ENCODE data around the gene MGMT. TPM values are rescaled to one million over a fixed set of nuclear protein-coding genes. Genes with fewer than 3 reads are reported as not detected.

The MGMT gene
- total RNA-seq, 1 experiment from 2014 or later, result 11.5 TPM

GRCh38 chr10:129614341-129614740 lies 147.3 kb downstream of the MGMT start:
- DNase-seq (ENCODE audit: extremely low read depth, low read depth), result no peak

DNA sequence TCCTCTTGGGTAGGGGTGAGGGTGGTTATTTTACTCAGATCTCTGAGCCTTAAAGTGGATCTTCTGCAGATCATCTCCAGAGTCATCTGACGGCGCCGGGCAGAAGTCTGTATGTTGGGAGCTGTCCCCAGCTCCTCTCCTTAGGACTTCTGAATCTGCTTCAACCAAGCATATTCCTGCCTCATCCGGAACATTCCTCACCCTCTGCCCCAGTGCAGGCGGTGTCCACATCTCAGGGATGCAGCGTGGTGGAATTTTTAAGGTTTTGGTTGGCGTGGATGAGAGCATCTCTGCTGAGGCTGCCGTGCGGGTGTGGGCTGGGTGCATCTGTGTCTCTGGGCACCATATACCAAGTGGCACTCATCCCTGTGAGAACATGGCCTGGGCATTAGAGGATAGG lies 148.3 kb downstream of the MGMT start:
- DNase-seq (ENCODE audit: extremely low read depth, low read depth), result no peak

DNA sequence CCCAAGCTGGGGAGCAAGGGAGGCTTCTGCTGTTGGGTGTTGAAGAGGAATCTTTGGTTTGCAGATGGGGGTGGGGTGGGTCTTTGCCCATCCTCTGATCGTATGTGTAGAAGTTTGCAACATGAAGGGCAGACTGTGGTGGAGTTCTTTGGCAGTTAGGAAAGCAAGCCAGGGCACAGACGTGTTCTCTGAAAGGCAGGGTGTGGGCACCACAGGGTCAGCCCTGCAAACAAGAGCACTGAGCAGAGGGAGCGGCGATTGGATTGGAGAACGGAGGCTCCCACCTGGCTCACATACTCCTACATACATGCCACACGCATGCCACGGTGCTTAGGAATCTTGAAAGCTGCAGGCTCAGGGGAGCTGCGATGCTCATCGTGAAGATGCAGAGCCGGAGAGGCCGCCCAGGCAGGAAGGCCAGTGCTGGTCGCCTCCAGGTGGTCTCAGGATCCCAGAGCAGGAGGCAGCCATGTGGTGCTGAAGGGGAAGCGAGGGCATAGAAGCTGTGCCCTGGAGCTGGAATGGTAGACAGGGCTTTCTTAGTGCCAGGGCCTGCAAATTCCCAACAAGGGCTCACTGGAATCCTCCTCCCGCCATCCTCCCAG lies 149.0 kb downstream of the MGMT start:
- DNase-seq (ENCODE audit: extremely low read depth, low read depth), result no peak

DNA sequence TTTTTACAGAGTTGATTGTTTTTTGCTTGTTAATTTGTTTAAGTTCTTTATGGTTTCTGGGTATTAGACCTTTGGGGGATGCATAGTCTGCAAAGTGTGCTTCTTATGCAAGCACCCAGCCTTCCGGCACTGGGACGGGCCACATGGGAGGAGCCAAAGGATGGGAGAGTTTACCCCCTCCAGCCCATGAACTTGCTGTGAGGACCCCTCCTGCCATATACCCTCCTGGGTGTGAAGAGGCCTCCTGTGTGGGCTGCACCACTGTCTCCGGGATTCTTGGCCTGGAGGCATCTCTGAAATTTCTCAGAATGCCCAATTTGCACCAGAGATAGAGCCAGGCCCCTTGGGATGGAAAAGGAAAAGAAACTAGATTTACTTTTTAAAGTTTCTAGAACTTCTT lies 150.7 kb downstream of the MGMT start:
- no peak for DNase-seq (ENCODE audit: extremely low read depth, low read depth)

- DNase-seq (ENCODE audit: extremely low read depth, low read depth), result no peak
Measured at GRCh38 chr10:129621062-129621461, 154.0 kb downstream of the MGMT start.

GRCh38 chr10:129621693-129622092 lies 154.7 kb downstream of the MGMT start:
- DNase-seq (ENCODE audit: extremely low read depth, low read depth), result no peak

- DNase-seq (ENCODE audit: extremely low read depth, low read depth), result no peak
Measured at GRCh38 chr10:129622291-129622690, 155.2 kb downstream of the MGMT start.

- no peak for DNase-seq (ENCODE audit: extremely low read depth, low read depth)
Measured at GRCh38 chr10:129622736-129623135, 155.7 kb downstream of the MGMT start.

GRCh38 chr10:129624526-129624925 lies 157.5 kb downstream of the MGMT start:
- no peak for DNase-seq (ENCODE audit: extremely low read depth, low read depth)

DNA sequence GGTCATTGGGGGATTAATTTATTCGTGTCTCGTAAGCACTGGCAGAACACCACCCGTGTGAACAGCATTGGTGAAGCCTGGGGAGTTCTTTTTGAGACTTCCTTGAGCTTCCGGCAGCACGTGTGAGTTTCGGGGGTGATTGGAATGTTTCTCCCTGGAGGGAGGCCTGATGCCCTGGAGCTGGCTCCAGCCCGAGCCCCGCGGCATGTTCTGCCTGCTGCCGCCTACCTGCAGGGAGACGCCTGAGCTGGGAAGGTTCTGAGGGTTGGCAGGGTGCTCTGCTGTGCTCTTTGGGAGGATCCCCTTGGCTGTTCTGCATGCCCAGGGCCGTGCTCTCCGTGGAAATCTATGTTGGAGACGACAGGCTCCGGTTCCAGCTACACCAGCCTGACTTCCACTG lies 159.3 kb downstream of the MGMT start:
- no peak for DNase-seq (ENCODE audit: extremely low read depth, low read depth)

DNA sequence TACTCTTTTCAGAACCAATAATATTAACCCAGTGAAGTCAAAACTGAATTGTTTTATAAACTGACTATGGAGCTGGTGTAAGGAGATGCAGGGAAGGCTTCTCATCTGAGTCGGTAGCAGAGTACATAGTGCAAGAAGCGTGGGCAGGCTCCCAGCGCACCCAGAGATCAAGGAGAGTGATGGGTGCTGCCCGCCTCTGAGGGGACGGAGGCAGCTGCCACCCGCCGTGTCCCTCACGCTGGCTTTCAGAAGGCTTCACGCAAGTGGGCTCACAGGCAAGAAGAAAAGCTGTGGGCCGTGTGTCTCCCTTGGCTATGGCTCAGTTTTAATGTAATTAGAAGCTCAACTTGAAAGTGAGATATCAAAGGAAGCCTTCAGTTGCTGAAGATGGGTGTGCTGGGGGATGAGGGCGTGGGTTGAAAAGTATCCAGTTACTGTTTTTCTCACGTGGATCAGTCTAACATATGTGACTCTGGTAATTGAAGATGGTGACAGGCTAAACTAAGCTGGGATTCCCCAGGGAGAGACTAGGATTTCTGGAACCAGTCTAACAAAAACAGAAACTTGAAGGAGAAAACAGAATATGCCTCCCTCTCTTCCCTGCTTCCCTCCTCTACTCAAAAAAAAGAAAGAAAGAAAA lies 159.9 kb downstream of the MGMT start:
- no peak for DNase-seq (ENCODE audit: extremely low read depth, low read depth)

DNA sequence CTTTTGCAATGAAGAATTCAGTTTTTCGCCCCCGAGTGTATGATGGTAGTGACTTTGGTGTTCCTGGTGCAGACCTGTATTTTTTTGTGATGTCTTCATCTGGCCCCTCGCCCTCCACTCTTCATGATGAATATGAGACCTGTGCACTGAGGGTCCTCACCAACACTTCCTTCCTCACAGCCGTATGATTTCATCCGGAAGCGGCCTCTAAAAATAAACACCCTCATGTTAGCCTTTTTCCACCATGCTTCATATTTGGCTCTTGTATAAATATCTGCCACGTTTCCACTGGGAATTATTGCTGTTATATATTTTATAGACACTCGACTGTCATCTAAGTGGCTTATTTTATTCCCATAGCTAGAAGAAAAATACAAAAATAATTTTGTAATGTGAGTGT lies 160.4 kb downstream of the MGMT start:
- DNase-seq (ENCODE audit: extremely low read depth, low read depth), result no peak

DNA sequence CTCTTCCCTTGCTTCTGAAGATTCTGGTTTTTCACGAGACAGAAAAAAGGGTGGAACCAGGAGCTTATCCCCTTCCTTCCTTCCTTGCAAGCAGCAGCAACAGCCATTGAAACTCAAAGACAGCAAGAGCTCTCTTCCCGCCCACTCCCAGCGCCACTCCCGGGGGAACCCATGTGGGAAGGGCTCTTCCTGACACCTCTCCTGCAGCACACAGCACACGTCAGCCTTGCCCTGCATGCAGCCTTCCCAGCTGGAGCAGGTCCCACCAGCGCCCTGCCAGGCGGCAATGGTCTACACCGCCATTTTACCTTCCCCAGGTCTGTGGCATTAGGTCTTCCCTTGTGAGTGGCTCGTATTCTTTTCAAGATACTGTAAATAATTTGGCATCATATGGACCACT lies 161.8 kb downstream of the MGMT start:
- DNase-seq (ENCODE audit: extremely low read depth, low read depth), result no peak

- DNase-seq (ENCODE audit: extremely low read depth, low read depth), result no peak
Measured at GRCh38 chr10:129629911-129630310, 162.9 kb downstream of the MGMT start.

DNA sequence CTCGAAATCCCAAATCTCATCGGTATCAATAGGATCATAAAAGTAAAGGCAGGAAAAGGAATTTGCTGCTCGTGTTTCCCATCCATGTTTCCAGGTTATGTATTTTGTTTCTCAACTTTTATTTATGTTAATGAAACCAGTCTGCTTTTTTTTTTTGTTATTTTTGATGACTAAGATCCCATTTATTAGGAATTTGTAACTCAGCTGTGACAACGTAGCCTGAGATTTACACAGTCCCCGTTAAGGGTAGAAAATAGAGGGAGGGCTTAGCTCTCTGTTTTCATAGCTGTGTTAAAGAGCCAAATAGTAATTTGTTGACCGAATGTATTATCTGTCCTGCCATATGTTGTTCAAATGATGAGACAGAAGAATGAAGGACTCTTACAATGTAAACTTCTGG lies 164.0 kb downstream of the MGMT start:
- no peak for DNase-seq (ENCODE audit: extremely low read depth, low read depth)

DNA sequence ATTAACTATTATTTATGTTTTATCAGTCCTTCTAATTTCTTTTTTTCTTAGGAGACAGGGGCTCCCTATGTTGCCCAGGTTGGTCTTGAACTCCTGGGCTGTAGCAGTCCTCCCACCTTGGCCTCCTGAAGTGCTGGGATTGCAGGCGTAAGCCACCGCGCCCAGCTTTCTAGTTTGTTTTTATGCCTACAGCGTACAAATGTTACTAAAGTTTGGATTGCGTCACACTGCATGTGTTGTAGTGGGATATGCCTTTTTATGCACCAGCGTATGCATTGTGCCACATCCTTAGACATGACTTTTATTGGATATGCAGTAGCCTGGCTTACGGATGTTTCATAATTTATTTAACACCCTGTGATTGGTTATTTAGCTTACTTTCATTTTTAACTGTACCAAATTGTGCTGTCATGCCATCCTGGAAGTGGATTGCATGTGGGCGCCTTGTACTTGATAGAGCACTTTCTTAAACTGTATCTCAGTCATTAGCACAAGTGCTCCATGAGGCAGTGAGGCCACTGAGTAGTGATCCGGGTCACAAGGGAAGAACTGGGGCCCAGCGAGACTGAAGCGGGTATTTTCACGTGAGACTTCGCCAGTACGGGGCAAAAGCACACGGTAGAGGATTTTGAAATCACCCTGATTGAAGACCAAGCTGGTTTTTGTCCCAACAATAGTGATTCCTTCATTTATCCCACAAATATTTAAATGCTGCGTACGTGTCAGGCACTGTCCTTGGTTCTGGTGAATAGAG lies 165.0 kb downstream of the MGMT start:
- DNase-seq (ENCODE audit: extremely low read depth, low read depth), result no peak

- no peak for DNase-seq (ENCODE audit: extremely low read depth, low read depth)
Measured at GRCh38 chr10:129637010-129637409, 170.0 kb downstream of the MGMT start.

DNA sequence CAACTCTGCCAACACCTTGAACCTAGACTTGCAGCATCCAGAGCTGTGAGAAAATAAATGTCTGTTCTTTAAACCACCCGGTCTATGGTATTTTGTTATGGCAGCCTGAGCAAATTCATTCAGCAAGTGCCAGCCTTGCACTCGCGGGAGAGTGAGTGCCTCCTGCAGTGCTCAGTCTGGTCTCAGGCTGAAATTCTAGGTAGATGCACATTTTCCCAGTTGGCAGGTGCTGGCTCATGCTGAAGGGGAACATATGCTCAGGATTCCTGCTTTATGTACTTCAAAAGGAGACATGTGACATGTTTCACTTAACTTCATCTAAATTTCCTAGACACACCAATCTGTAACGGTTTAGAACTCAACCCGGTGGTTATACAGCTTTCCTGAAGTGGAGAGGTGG lies 170.8 kb downstream of the MGMT start:
- DNase-seq (ENCODE audit: extremely low read depth, low read depth), result no peak

- DNase-seq (ENCODE audit: extremely low read depth, low read depth), result no peak
Measured at GRCh38 chr10:129641351-129641750, 174.3 kb downstream of the MGMT start.

GRCh38 chr10:129641982-129642381 lies 174.9 kb downstream of the MGMT start:
- DNase-seq (ENCODE audit: extremely low read depth, low read depth), result no peak

- no peak for DNase-seq (ENCODE audit: extremely low read depth, low read depth)
Measured at GRCh38 chr10:129642427-129642826, 175.4 kb downstream of the MGMT start.

DNA sequence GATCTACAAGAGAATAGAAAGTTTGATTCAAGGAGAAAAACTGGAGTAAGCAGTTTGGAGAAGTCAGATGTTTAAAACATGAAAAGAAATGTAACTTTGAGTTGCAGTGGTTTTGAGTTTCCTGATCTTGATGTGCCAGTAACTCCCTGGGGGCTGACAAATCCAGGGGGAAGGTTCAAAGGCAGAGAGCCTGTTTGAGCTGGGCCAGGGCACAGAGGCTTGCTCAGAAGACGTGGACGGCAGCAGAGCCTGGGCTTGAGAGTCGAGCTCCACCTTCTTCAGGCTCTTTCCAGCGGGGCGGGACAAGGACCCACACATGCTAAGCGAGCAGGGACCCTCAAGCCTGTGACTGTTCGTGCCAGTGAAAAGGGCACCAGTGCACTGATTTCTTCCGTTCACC lies 176.2 kb downstream of the MGMT start:
- DNase-seq (ENCODE audit: extremely low read depth, low read depth), result no peak

Measured in NCI-H460 (cell line).